ENCODE results near the gene PIEZO1.

The PIEZO1 gene

DNA sequence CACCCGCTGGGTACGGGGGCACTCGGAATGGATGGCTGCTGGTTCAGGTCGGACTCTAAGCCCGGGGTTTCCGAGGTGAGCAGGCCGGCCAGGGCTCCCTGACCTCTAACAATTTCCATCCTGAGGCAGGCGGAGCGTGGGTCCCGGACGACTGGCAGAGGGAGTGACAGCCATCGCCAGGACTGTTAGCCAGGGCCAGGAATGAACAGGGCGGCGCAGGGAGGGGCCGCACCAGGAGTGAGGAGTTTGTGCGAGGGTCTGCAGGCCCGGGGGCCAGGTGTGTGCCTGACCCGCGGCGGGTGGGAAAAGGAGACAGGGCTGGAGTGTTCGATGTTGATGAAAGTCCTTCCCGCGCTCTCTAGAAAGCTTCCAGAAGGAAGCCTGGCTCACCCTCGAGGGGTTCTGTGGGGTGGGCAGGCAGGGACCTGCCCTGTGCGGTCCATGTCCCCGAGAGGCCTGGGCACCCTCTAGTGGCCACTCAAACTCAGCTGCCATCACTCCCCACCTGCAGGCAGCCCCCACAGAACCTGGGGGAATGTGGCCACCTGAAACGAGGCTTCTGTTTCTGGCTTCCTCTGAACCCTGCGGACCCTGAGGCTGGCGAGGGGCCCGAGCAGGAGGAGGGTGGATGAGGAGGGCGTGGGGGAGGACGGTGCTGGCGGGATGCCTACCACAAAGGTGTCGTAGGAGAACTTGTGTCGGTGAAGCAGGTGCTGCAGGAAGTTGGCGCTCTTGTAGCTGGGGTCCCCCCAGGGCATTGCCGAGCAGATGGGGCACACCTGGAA is 87.0 kb downstream of the PIEZO1 start:
- no peak for DNase-seq

GRCh38 chr16:88697116-88697830 is 87.7 kb downstream of the PIEZO1 start:
- DNase-seq = no peak

- DNase-seq = no peak
These were observed 88.6 kb downstream of the PIEZO1 start for GRCh38 chr16:88696441-88696840.

GRCh38 chr16:88695753-88696152 is 89.3 kb downstream of the PIEZO1 start:
- no peak for DNase-seq

DNA sequence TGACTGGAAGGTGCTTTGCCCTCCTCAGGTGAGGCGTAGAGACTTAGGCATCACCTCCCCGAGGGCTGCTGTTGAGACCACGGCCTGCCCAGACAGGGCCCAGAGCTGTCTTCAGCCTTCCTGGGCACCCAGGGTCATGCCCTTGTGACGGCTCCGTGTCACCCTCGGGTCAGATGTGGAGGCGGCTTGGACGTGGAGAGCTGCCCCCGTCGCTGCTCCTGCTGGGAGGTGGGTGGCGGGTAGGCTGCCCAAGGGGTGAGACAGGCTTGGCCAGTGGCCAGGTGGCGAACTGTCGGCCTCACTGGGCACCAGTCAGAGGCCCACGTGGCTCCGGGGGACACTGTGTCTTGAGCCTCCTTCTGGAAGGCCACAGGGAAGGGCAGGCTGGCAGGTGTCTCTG is 89.8 kb downstream of the PIEZO1 start:
- DNase-seq = no peak

- no peak for DNase-seq
These were observed 90.6 kb downstream of the PIEZO1 start for GRCh38 chr16:88694221-88695087.

GRCh38 chr16:88693420-88694177 is 91.4 kb downstream of the PIEZO1 start:
- DNase-seq = no peak

DNA sequence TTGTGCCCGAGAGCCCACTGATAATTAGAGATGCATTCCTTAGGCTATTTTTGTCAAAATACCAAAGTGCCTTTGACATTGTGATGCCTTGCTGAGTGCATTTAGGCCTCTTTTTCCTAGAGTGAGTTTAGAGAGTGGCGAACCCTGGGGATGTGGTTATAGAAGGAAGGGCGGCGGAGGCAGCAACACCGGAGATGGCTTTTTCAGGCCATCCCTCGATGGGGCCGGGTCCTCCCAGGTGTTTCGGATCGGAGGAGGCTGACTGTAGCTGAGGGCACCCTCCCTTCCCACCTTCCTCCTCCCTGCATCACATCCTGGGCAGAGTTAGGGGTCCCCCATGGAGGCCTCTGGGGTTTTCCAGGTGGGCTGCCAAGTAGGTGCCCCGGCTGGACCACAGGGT is 92.2 kb downstream of the PIEZO1 start:
- DNase-seq = no peak

- no peak for DNase-seq
These were observed 93.0 kb downstream of the PIEZO1 start for GRCh38 chr16:88691924-88692560.

DNA sequence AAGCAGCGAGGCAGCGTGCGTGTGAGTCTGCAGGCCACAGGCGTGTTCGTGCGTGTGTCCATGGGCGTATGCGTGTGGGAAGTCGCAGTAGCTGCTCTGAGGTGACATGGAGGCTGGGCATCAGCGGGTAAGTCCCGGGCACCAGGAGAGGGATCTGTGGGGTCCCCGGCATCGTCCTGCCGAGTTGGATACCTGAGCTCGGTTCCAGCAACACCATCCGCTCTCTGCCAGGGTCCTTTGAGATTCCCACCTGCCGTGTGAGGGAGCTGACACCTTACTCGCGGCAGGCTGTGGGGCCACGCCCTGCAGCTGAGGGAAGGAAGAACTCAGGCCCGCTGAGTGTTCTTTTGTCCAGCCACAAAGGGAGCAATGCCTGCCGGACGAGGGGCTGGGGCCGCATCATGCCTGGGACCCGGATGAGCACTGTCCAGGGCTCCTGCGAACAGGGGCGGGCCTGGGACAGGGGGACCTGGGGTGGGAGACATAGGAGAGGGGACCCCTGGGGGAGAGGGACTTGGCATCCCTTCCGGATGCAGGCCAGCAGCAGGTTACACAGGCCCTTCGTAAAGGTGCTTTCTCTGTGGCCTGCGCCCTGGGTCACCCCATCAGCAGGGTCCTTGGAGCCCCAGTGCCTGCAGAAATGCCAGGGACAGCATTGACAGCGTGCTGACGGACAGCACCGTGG is 93.7 kb downstream of the PIEZO1 start:
- no peak for DNase-seq

DNA sequence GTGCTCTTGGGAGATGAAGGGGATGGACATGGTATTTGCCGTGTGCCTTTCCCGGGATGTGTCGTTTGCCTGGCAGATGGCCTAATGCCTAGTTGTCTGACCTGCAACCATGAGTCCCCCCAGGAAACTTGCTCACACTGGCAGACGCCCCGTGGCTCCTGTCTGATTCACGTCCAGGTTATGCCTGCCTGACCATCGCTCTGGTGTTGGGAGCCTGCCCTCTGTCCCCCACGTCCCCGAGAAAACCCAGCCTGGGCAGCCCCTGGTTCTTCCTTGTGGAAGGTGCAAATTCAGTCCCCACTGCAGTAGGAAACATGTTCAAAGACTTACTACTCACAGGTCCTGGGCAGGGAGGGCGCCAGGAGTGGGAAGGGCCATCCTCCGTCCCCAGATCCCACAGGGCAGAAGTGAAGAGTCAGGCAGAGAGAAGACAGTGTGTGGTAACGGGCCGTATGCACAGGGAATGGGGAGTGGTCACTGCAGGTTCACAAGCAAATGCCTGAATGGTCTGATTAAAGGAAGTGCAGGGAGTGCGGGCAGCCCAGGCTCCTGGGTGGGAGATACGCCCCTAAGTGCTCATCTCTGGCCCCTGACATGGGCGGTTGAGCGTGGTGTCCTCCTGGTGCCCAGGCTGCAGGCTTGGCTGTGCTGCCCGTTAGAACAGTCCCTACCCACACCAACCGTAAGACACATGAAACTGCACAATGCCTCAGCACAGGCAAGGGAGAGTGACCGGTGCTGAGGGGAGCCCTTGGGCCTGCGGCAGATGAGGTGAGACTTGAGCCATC is 94.5 kb downstream of the PIEZO1 start:
- DNase-seq = no peak

DNA sequence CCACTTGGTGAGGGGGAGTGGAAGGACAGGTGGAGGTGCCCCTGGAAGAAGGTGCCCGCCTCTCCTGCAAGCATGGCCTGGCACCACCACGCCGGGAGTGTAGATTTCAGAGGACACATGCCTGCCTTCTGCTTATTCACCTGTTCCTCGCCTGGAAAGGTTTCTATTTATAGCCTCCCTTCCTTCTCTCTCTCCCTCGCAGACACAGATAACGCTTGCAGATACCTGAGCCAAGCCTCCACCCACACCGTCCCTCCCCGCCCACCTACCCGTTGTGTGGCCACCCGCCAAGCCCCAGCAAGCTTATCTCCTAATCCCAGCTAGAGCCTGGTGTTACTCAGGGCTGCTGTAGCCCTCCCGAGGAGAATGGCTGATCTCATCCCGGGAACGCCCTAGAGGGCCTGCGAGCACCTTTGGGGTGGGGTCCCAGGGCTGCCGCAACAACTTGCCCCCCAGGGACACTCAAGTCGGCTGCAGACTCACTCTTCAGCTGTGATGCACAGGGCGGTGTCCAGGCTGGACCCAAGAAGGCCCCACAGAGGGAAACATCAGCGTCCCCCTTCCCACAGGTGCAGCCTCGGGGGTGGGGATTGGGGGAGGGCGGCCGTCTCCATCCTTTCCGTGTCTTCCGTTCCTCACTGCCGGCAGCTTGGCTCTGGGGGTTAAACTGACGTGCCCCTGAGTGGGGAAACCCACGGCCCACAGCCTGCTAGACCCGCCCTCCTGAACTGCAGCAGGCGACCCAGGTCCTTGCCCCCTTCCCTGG is 96.8 kb downstream of the PIEZO1 start:
- peak; percentile 59 for DNase-seq

DNA sequence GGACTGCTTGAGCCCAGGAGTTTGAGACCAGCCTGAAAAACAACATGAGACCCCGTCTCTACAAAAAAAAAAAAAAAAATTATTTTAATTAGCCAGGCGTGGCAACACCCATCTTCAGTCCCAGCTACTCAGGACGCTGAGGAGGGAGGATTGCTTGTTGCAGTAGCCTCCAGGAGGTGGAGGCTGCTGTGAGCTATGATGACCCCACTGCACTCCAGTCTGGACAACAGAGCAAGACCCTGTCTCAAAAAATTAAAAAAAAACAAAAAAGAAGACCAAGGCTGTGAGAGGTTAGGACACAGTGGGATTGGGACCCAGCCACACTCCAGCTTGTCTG is 97.4 kb downstream of the PIEZO1 start:
- no peak for DNase-seq

GRCh38 chr16:88687254-88687576 is 97.8 kb downstream of the PIEZO1 start:
- DNase-seq = no peak

GRCh38 chr16:88686439-88687253 is 98.4 kb downstream of the PIEZO1 start, which contains the start of gene SNAI3:
Gene SNAI3 (minus strand): TSS chr16:88686507. CDS start chr16:88686406, 101 bp downstream.
- peak; percentile 45 for DNase-seq

DNA sequence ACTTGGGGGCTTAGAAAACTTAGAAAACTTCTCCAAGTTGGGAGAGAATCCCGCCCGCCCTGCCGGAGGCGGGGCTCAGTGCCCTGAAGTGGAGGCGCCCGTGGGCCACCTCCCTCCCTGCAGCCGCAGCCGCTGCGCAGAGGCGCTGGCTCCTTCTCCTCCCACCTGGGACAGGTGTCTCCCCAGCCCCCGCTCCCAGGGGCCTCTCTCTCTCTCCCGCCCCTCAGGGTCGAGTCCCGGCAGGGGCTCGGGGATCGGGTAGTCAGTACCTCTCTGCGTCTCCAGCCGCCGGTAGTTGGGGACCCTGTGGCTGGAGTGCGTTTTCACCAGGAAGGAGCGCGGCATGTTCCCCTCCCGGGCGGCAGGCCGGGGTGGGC is 99.0 kb downstream of the PIEZO1 start:
- DNase-seq = peak; percentile 45

DNA sequence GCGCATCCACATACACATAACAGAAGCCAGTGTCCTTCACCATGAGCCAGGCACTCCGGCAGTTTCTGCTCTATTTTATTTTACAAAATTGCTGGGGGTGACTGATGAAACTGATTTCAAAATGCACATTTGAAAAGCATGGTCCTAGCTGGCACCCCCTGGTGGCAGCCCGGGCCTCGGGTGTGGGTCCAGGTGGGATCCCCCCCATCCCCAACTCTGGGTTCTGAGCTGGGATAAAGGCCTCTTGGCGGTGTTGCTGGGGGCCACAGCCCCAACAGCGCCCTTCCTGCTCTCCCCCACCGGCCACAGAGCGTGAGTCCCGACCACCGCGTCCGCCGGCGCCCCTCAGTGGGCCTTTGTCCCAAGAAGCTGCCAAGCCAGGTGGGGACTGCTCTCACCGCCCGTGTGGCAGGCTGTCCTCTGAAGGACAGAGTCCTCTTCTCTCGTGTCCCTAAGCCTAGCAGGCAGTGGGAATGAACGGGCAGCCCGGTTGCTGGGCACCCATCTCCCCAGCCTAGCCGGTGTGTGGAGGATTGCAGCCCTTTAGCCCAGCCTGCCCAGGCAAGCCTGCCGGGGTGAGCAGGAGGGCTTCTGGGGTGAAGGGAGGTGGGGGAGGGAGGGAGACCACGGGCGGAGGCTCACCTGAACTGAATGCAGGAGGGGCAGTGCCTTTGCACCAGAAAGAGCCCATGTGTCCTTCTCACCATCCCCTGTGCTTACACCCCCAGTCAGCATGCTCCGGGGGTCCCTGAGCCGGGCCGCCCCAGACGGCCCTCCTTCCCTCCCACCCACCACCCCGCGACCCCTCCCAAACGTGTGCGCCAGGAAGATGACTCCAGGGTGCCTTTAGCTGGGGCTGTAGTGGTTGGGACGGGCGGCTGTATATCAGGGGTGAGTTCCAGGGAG is 99.6 kb downstream of the PIEZO1 start:
- DNase-seq = no peak

- no peak for DNase-seq
These were observed 100.4 kb downstream of the PIEZO1 start for GRCh38 chr16:88684569-88685155.
